ENCODE measurements around the gene TMEM237. TPM values are rescaled to one million over a fixed set of nuclear protein-coding genes. Genes with fewer than 3 reads are reported as not detected.
"Not testable (repeated sequence)": the region's sequence is repeated elsewhere in the genome, so short reads cannot be mapped to it uniquely, and the experiment has no call there.

Gene TMEM237
- total RNA-seq, 4 donors from 2014 or later: 39.1 to 69.4 (median 47.9) TPM

DNA sequence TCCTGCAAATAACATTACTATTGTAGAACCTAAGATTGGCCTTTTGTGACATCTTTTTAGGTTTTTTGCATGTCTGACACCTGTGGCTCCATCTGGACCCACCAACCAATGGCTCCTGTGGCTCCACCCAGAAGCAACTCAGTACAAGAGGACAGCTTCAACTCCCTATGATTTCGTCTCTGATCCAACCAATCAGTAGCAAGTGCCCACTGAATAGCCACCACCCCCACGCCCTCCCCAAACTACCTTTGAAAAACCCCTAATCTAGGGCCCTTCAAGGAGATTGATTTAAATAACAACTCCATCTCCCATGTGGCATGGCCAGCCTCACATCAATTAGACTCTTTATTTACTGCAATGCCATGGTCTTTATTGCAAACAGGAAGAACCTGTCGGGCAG lies 31.5 kb upstream of the TMEM237 start:
- 80 to 87% methylated on average over 3 of the region's 3 CpGs for WGBS, 2 donors
- intact Hi-C loops (cut with DNase I; ENCODE audit: low total_unique reads): no loop called here
- no peak overlapping the region for H3K4me3 ChIP-seq (ENCODE audit: low read depth, poor library complexity, severe bottlenecking)
- TF ChIP-seq, protein P1, sequence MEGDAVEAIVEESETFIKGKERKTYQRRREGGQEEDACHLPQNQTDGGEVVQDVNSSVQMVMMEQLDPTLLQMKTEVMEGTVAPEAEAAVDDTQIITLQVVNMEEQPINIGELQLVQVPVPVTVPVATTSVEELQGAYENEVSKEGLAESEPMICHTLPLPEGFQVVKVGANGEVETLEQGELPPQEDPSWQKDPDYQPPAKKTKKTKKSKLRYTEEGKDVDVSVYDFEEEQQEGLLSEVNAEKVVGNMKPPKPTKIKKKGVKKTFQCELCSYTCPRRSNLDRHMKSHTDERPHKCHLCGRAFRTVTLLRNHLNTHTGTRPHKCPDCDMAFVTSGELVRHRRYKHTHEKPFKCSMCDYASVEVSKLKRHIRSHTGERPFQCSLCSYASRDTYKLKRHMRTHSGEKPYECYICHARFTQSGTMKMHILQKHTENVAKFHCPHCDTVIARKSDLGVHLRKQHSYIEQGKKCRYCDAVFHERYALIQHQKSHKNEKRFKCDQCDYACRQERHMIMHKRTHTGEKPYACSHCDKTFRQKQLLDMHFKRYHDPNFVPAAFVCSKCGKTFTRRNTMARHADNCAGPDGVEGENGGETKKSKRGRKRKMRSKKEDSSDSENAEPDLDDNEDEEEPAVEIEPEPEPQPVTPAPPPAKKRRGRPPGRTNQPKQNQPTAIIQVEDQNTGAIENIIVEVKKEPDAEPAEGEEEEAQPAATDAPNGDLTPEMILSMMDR (IDR thresholded peaks at IDR 0.05): no peak
- no peak for TF ChIP-seq POLR2A (IDR thresholded peaks at IDR 0.05)
- no peak for DNase-seq (ENCODE audit: low spot score in 2 of 2)

DNA sequence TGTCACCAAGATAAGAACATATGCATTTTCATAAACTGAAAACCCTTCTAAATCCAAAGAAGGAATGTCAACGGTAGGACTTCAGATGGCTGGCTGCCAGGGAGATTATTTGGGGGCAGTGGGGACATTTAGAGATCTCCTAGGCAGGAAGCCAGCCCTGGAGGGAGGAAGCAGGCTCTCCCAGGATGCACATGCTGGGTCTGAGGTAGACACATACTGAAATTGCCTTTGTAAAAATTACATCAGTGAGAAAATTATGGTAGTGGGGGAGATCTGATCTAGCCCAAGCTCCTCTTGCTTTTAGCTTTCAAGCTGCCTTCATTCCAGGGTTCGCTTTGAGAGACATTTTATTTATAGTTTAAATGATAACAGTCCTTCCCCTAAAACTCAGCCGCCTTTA lies 31.0 kb upstream of the TMEM237 start:
- intact Hi-C loops (cut with DNase I; ENCODE audit: low total_unique reads): no loop called here
- H3K4me3 ChIP-seq (ENCODE audit: low read depth, poor library complexity, severe bottlenecking): no peak overlapping the region
- TF ChIP-seq, protein P1 (IDR thresholded peaks at IDR 0.05): no peak
- TF ChIP-seq POLR2A (IDR thresholded peaks at IDR 0.05): no peak
- WGBS, 2 donors: 59 to 72% methylated on average over 3 of the region's 3 CpGs
- no peak for DNase-seq (ENCODE audit: low spot score in 2 of 2)

DNA sequence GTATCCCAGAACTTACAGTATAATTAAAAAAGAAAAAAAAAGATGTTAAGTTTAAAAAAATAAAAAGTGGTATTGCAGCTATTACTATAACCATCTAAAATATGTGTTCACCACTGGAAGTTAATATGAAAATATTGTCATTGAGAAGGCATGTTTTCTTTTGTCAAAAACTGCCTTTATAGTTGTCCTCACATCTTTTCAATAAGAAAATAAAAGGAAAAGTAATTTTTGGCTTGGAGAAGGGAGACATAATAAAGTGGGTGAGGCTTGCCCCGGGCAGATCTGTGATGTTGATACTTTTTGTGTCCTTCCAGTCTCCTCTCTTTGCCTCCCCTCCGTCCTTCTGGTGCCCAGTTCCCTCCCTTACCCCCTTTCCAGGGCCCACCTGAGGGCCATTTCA lies 30.2 kb upstream of the TMEM237 start:
- DNase-seq (ENCODE audit: low spot score in 2 of 2): no peak
- intact Hi-C loops (cut with DNase I; ENCODE audit: low total_unique reads): no loop called here
- WGBS, 2 donors: 65 to 74% methylated on average over 2 of the region's 2 CpGs
- no peak for TF ChIP-seq POLR2A (IDR thresholded peaks at IDR 0.05)
- TF ChIP-seq, protein P1 (IDR thresholded peaks at IDR 0.05): no peak
- no peak overlapping the region for H3K4me3 ChIP-seq (ENCODE audit: low read depth, poor library complexity, severe bottlenecking)

DNA sequence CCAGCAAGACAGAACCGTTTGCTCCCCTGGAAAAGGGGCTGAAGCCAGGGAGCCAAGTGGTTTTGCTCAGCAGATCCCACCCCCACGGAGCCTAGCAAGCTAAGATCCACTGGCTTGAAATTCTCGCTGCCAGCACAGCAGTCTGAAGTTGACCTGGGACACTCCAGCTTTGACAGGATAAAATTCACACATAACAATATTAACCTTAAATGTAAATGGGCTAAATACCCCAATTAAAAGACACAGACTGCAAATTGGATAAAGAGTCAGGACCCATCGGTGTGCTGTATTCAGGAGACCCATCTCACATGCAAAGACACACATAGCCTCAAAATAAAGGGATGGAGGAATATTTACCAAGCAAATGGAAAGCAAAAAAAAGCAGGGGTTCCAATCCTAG lies 27.9 kb upstream of the TMEM237 start:
- 63 to 64% methylated on average over 3 to 4 of the region's 4 CpGs for WGBS, 2 donors
- DNase-seq (ENCODE audit: low spot score in 2 of 2); intact Hi-C loops (cut with DNase I; ENCODE audit: low total_unique reads); H3K4me3 ChIP-seq (ENCODE audit: low read depth, poor library complexity, severe bottlenecking): not testable (repeated sequence)

DNA sequence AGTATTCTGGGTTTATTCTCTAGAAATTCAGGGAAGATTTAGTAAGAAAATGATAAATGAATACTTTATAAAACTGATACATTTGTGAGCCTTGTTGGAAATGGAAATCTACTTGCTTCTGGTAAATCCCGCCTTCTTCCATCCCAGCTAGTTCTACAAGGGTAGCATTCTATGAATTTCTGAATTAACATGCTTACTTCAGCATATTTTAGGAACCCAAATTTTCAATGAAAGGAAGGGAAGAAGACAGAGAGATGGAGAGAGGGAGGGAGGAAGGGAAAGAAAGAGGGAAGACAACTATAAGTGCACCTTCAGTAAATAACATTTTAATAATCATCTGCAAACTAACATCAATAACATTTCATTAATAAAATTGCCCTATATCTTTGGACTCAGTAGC lies 26.6 kb upstream of the TMEM237 start:
- no peak for DNase-seq (ENCODE audit: low spot score in 2 of 2)
- H3K4me3 ChIP-seq (ENCODE audit: low read depth, poor library complexity, severe bottlenecking): no peak overlapping the region
- WGBS, 2 donors: 97 to 98% methylated on average over 1 of the region's 1 CpG
- intact Hi-C loops (cut with DNase I; ENCODE audit: low total_unique reads): no loop called here
- TF ChIP-seq POLR2A (IDR thresholded peaks at IDR 0.05): no peak
- TF ChIP-seq, protein P1 (IDR thresholded peaks at IDR 0.05): no peak

DNA sequence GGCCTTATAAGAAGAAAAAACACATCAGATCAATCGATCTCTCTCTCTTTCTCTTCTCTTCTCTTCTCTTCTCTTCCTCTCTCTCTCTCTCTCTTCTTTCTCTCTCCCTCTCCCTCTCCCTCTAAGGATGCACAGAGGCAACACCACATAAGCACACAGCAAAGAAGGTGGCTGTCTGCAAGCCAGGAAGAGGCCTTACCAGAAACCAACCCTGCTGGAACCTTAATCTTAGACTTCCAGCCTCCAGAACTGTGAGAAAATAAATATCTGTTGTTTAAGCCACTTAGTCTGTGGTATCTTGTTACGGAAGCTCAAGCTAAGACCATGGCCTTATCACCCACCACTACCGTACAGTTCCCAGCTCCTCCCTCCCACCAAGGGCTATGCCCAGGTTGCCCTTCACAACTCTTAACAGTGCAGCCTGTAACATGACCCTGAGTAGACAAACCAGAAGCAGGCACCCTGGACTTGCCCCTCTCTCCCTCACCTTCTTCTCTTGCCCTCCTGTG lies 25.2 kb upstream of the TMEM237 start:
- intact Hi-C loops (cut with DNase I; ENCODE audit: low total_unique reads): no loop called here
- TF ChIP-seq, protein P1 (IDR thresholded peaks at IDR 0.05): no peak
- TF ChIP-seq POLR2A (IDR thresholded peaks at IDR 0.05): no peak
- DNase-seq (ENCODE audit: low spot score in 2 of 2): no peak
- no peak overlapping the region for H3K4me3 ChIP-seq (ENCODE audit: low read depth, poor library complexity, severe bottlenecking)
- 76 to 81% methylated on average over 3 of the region's 3 CpGs for WGBS, 2 donors

Data from lower leg skin (tissue), 4 donors.